ENCODE results near the gene CLOCK.

DNA sequence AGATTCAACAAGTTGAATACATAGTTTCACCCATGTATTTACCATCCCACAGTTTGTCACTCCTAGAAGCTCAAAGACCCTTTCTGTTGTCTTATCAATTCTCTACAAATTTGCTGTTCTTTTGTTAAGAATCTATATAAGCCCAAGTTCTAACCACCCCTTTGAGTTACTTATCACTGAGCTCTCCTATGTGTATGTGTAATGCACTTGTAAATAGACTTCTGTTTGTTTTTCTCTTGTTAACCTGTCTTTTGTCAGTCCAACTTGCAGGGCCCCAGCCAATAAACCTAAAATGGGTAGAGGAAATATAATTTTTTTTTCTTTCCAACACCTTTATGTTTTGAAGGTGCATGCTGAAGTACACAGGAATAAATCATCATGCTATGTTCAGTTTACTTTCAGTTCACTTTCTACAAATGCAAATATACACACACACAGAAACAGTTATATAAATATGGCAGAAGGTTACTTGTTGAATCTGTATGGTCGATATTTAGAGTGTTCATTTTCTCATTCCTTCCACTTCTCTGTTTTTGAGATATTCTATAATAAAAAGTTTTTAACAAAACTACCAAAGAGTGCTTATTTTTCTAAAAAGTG is 22.3 kb upstream of the CLOCK start:
- TF ChIP-seq, protein P1, sequence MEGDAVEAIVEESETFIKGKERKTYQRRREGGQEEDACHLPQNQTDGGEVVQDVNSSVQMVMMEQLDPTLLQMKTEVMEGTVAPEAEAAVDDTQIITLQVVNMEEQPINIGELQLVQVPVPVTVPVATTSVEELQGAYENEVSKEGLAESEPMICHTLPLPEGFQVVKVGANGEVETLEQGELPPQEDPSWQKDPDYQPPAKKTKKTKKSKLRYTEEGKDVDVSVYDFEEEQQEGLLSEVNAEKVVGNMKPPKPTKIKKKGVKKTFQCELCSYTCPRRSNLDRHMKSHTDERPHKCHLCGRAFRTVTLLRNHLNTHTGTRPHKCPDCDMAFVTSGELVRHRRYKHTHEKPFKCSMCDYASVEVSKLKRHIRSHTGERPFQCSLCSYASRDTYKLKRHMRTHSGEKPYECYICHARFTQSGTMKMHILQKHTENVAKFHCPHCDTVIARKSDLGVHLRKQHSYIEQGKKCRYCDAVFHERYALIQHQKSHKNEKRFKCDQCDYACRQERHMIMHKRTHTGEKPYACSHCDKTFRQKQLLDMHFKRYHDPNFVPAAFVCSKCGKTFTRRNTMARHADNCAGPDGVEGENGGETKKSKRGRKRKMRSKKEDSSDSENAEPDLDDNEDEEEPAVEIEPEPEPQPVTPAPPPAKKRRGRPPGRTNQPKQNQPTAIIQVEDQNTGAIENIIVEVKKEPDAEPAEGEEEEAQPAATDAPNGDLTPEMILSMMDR (IDR thresholded peaks at IDR 0.05): no peak
- TF ChIP-seq POLR2A (IDR thresholded peaks at IDR 0.05) (no peak), EP300 (IDR thresholded peaks at IDR 0.05) (no peak), POLR2AphosphoS5 (IDR thresholded peaks at IDR 0.05) (no peak)
